ENCODE measurements around the gene FGD4.

FGD4 gene

GRCh38 chr12:32693036-32693435 is 293.7 kb downstream of the FGD4 start:
- DNase-seq = no peak

Data from CD4-positive, alpha-beta T cell treated with Interleukin-4 for 4 hours (primary cell).